Measurements from ENCODE around the gene PALMD.

The PALMD gene

GRCh38 chr1:99710994-99711393 lies 65.1 kb downstream of the PALMD start:
- no peak overlapping the region for H3K27ac ChIP-seq
- TF ChIP-seq CTCF (IDR thresholded peaks at IDR 0.05) (no peak), ZFX (IDR thresholded peaks at IDR 0.05; ENCODE audit: borderline replicate concordance) (no peak)

GRCh38 chr1:99713006-99713405 lies 67.1 kb downstream of the PALMD start:
- TF ChIP-seq ZFX (IDR thresholded peaks at IDR 0.05; ENCODE audit: borderline replicate concordance) (no peak), CTCF (IDR thresholded peaks at IDR 0.05) (no peak)

GRCh38 chr1:99717005-99717404 lies 71.1 kb downstream of the PALMD start:
- no peak overlapping the region for H3K27ac ChIP-seq
- TF ChIP-seq ZFX (IDR thresholded peaks at IDR 0.05; ENCODE audit: borderline replicate concordance) (no peak), CTCF (IDR thresholded peaks at IDR 0.05) (no peak)

More at GRCh38 chr1:99713006-99713405, 67.1 kb downstream of the PALMD start:
- no peak overlapping the region for H3K27ac ChIP-seq

- H3K27ac ChIP-seq: no peak overlapping the region
- TF ChIP-seq CTCF (IDR thresholded peaks at IDR 0.05) (no peak), ZFX (IDR thresholded peaks at IDR 0.05; ENCODE audit: borderline replicate concordance) (no peak)
Measured at GRCh38 chr1:99723251-99723650, 77.3 kb downstream of the PALMD start.

GRCh38 chr1:99725996-99726395 lies 80.1 kb downstream of the PALMD start:
- TF ChIP-seq ZFX (IDR thresholded peaks at IDR 0.05; ENCODE audit: borderline replicate concordance): no peak
- TF ChIP-seq CTCF (IDR thresholded peaks at IDR 0.05): no peak
- no peak overlapping the region for H3K27ac ChIP-seq

- H3K27ac ChIP-seq: no peak overlapping the region
- TF ChIP-seq CTCF (IDR thresholded peaks at IDR 0.05) (no peak), ZFX (IDR thresholded peaks at IDR 0.05; ENCODE audit: borderline replicate concordance) (no peak)
Measured at GRCh38 chr1:99726407-99726806, 80.5 kb downstream of the PALMD start.

- H3K27ac ChIP-seq: no peak overlapping the region
- TF ChIP-seq ZFX (IDR thresholded peaks at IDR 0.05; ENCODE audit: borderline replicate concordance) (no peak), CTCF (IDR thresholded peaks at IDR 0.05) (no peak)
Measured at GRCh38 chr1:99726818-99727217, 80.9 kb downstream of the PALMD start.
